Activated CD8-positive, alpha-beta T cell treated with anti-CD3 and anti-CD28 coated beads, Interleukin-2, amount 10 ng/mL, durations not matched to agents 7 days and 5 days (primary cell): Measurements from ENCODE around the gene BDH2. TPM values are rescaled to one million over a fixed set of nuclear protein-coding genes. Genes with fewer than 3 reads are reported as not detected.

ENCODE experiments used
- ATAC-seq: fragments of 150-1000 bp; cut with Tn5 transposase; one replicate; pipeline ENCODE4 v1.10.0; 2021; ENCODE audit warnings: moderate library complexity
- CTCF ChIA-PET: fragments of 350-600 bp; sonication (Branson Sonifier 250); formaldehyde crosslinking; loops from one replicate; lab custom pipeline; 2021; ENCODE audit warnings: antibody characterized with exemption; lab: Charles Lee
- POLR2A ChIA-PET: fragments of 350-600 bp; sonication (Branson Sonifier 250); formaldehyde crosslinking; loops from one replicate; lab custom pipeline; 2021; ENCODE audit warnings: antibody characterized with exemption; lab: Charles Lee
- DNase-seq: peaks from one replicate; pipeline ENCODE4 v3.0.0-alpha.2; 2020
- H3K27ac Mint-ChIP-seq: one replicate; pipeline ENCODE4 v1.8.0; 2021; ENCODE audit warnings: mild to moderate bottlenecking, mixed read lengths
- H3K27me3 Mint-ChIP-seq: one replicate; pipeline ENCODE4 v1.8.0; 2021; ENCODE audit warnings: low read depth, mixed read lengths
- H3K36me3 Mint-ChIP-seq: one replicate; pipeline ENCODE4 v1.8.0; 2021; ENCODE audit warnings: low read depth, mixed read lengths
- H3K4me1 Mint-ChIP-seq: one replicate; pipeline ENCODE4 v1.8.0; 2021; ENCODE audit warnings: low read depth, mixed read lengths
- H3K4me3 Mint-ChIP-seq: one replicate; pipeline ENCODE4 v1.8.0; 2021; ENCODE audit warnings: mild to moderate bottlenecking, mixed read lengths
- H3K9me3 Mint-ChIP-seq: one replicate; pipeline ENCODE4 v1.8.0; 2022; ENCODE audit warnings: mixed read lengths; ENCODE audit not compliant: insufficient read depth
- total RNA-seq, 2 experiments: library from RNA; stranded (reverse); gene quantifications; one replicate each; pipeline ENCODE4 v1.2.3, GENCODE V29; 2021

BDH2 gene
- 10 to 100 TPM; 19.5 to 22.7 TPM for total RNA-seq

GRCh38 chr4:103099691-103100392, at the start of gene BDH2:
Gene BDH2 (minus strand): TSS chr4:103099834. CDS start chr4:103096254, 3,580 bp downstream.
- Mint-ChIP-seq H3K27me3 (no peaks in the 10 kb centered on the region), H3K27ac (peak within 1 kb of the TSS; percentile 72), H3K4me1 (peaks cover 22% of the 10 kb centered on the region), H3K36me3 (peaks cover 3% of the 10 kb centered on the region), H3K9me3 (no peaks in the 10 kb centered on the region), H3K4me3 (peak within 1 kb of the TSS; percentile 78)
- peak; percentile 71 for DNase-seq
- ChIA-PET POLR2A (interaction anchor here (1.4 kb wide), 1 partner anchor 81 kb away, joined by 4 read pairs; no protein-coding TSS in a partner anchor), CTCF (interaction anchor here (0.6 to 4.2 kb wide), 38 partner anchors 8 to 1930 kb away, joined by 3 to 31 read pairs (median 4); partner anchors contain the start of genes MANBA, SLC39A8, SLC9B2 and UBE2D3)
- ATAC-seq = peak; percentile 96

GRCh38 chr4:103144926-103145325, 45.3 kb upstream of the BDH2 start:
- CTCF ChIA-PET = no interaction called here
- DNase-seq = no peak
- no peak overlapping the region for H3K27ac Mint-ChIP-seq
- no peak overlapping the region for H3K4me3 Mint-ChIP-seq
- no peaks in the 10 kb centered on the region for H3K9me3 Mint-ChIP-seq
- no peaks in the 10 kb centered on the region for H3K4me1 Mint-ChIP-seq
- no peaks in the 10 kb centered on the region for H3K27me3 Mint-ChIP-seq
- H3K36me3 Mint-ChIP-seq = peaks cover 85% of the 10 kb centered on the region
- ATAC-seq = no peak
- POLR2A ChIA-PET = no interaction called here

- Mint-ChIP-seq H3K9me3 (no peaks in the 10 kb centered on the region), H3K4me3 (no peak overlapping the region), H3K36me3 (peaks cover 73% of the 10 kb centered on the region), H3K27ac (no peak overlapping the region), H3K4me1 (peaks cover 7% of the 10 kb centered on the region), H3K27me3 (no peaks in the 10 kb centered on the region)
- POLR2A ChIA-PET = interaction anchor here (0.6 kb wide), 1 partner anchor 525 kb away, joined by 3 read pairs; no protein-coding TSS in a partner anchor
- DNase-seq = no peak
- no peak for ATAC-seq
- CTCF ChIA-PET = no interaction called here
Measured at GRCh38 chr4:103137446-103137827, 37.8 kb upstream of the BDH2 start.

- CTCF ChIA-PET = no interaction called here
- DNase-seq (no peak), ATAC-seq (no peak)
- Mint-ChIP-seq H3K27ac (peak overlapping the region; percentile 14), H3K4me3 (no peak overlapping the region), H3K4me1 (peaks cover 7% of the 10 kb centered on the region), H3K36me3 (peaks cover 72% of the 10 kb centered on the region), H3K9me3 (no peaks in the 10 kb centered on the region), H3K27me3 (no peaks in the 10 kb centered on the region)
- POLR2A ChIA-PET = no interaction called here
Measured at GRCh38 chr4:103136671-103137445, 37.2 kb upstream of the BDH2 start.

DNA sequence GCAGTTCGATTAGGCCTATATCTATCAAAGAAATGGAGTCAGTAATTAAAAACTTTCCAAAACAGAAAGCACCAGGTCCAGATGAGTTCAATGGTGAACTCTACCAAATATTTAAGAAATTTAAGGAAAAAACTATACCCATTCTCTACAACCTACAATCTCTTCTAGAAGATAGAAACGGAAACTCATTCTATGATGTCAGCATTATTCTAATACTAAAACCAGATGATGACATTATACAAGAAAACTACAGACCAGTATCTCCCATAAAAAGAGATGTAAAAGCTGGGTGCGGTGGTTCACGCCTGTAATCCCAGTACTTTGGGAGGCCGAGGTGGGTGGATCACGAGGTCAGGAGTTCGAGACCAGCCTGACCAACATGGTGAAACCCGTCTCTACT, 29.5 kb upstream of the BDH2 start:
- no peak for ATAC-seq
- Mint-ChIP-seq H3K4me1 (no peaks in the 10 kb centered on the region), H3K36me3 (peaks cover 75% of the 10 kb centered on the region), H3K27me3 (no peaks in the 10 kb centered on the region), H3K9me3 (peaks cover 19% of the 10 kb centered on the region), H3K27ac (no peak overlapping the region), H3K4me3 (no peak overlapping the region)
- no peak for DNase-seq
- CTCF ChIA-PET = interaction anchor here (0.6 kb wide), 1 partner anchor 1170 kb away, joined by 3 read pairs; no protein-coding TSS in a partner anchor
- POLR2A ChIA-PET = no interaction called here

GRCh38 chr4:103126126-103126525, 26.5 kb upstream of the BDH2 start:
- DNase-seq (no peak), ATAC-seq (no peak)
- Mint-ChIP-seq H3K9me3 (peaks cover 19% of the 10 kb centered on the region), H3K27me3 (no peaks in the 10 kb centered on the region), H3K4me3 (no peak overlapping the region), H3K4me1 (no peaks in the 10 kb centered on the region), H3K36me3 (peaks cover 75% of the 10 kb centered on the region), H3K27ac (no peak overlapping the region)
- CTCF ChIA-PET = no interaction called here
- POLR2A ChIA-PET = no interaction called here

DNA sequence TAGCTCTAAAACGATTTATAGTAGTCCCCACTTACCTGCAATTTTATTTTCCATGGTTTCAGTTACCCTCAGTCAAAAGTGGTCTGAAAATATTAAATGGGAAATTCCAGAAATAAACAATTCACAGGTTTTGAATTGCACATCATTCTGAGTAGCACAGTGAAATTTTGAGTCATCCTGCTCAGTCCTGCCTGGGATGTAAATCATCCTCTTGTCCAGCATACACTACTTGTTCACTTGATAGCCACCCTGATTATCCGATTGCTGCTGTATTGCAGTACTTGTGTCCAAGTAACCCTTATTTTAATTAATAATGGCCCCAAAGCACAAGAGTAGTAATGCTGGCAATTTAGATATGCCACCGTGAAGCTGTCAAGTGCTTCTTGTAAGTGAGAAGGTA, 23.5 kb upstream of the BDH2 start:
- Mint-ChIP-seq H3K4me3 (no peak overlapping the region), H3K9me3 (peaks cover 9% of the 10 kb centered on the region), H3K27me3 (no peaks in the 10 kb centered on the region), H3K4me1 (no peaks in the 10 kb centered on the region), H3K36me3 (peaks cover 65% of the 10 kb centered on the region), H3K27ac (no peak overlapping the region)
- POLR2A ChIA-PET = no interaction called here
- DNase-seq = no peak
- CTCF ChIA-PET = interaction anchor here (0.9 kb wide), 1 partner anchor 32 kb away, joined by 4 read pairs; no protein-coding TSS in a partner anchor
- no peak for ATAC-seq

GRCh38 chr4:103118166-103118565, 18.5 kb upstream of the BDH2 start:
- Mint-ChIP-seq H3K9me3 (no peaks in the 10 kb centered on the region), H3K4me1 (no peaks in the 10 kb centered on the region), H3K27ac (no peak overlapping the region), H3K4me3 (no peak overlapping the region), H3K27me3 (no peaks in the 10 kb centered on the region), H3K36me3 (peaks cover 45% of the 10 kb centered on the region)
- DNase-seq (no peak), ATAC-seq (no peak)
- CTCF ChIA-PET = no interaction called here
- POLR2A ChIA-PET = no interaction called here

DNA sequence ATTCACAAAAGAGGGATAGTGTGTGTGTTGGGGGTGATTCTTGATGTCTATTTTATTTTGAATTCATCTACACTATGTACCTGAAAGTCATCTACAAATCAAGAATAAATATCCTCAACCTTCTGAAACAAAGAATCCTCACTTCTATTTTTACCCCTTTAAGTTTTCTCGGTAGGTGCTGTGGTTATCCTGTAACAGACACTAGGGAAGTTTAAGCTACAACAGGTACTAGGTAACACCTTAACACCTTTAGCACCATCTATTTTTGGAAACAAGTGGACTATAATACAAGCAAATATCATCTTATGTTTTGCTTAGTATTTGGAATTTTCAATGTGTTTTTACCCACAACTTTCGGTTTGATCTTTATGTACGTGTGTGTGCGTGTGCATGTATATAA, 12.0 kb upstream of the BDH2 start:
- Mint-ChIP-seq H3K27me3 (no peaks in the 10 kb centered on the region), H3K9me3 (no peaks in the 10 kb centered on the region), H3K4me3 (no peak overlapping the region), H3K27ac (no peak overlapping the region), H3K36me3 (peaks cover 54% of the 10 kb centered on the region), H3K4me1 (no peaks in the 10 kb centered on the region)
- DNase-seq (no peak), ATAC-seq (no peak)
- ChIA-PET POLR2A (no interaction called here), CTCF (interaction anchor here (2.8 kb wide), 1 partner anchor 11 kb away, joined by 19 read pairs; the partner anchor contains the start of gene BDH2)

GRCh38 chr4:103108542-103108941, 8.9 kb upstream of the BDH2 start:
- H3K9me3 Mint-ChIP-seq = no peaks in the 10 kb centered on the region
- no peaks in the 10 kb centered on the region for H3K27me3 Mint-ChIP-seq
- H3K4me1 Mint-ChIP-seq = peaks cover 6% of the 10 kb centered on the region
- no peak overlapping the region for H3K27ac Mint-ChIP-seq
- DNase-seq = no peak
- peaks cover 52% of the 10 kb centered on the region for H3K36me3 Mint-ChIP-seq
- ChIA-PET CTCF (interaction anchor here (1.0 to 2.8 kb wide), 2 partner anchors 8 to 9 kb away, joined by 4 to 19 read pairs; partner anchors contain the start of gene BDH2), POLR2A (no interaction called here)
- no peak overlapping the region for H3K4me3 Mint-ChIP-seq
- ATAC-seq = no peak

GRCh38 chr4:103105558-103106356, 6.1 kb upstream of the BDH2 start:
- ATAC-seq = no peak
- Mint-ChIP-seq H3K36me3 (peaks cover 44% of the 10 kb centered on the region), H3K9me3 (no peaks in the 10 kb centered on the region), H3K4me3 (no peak overlapping the region), H3K27me3 (no peaks in the 10 kb centered on the region), H3K4me1 (peaks cover 6% of the 10 kb centered on the region), H3K27ac (no peak overlapping the region)
- no peak for DNase-seq
- ChIA-PET POLR2A (no interaction called here), CTCF (no interaction called here)
